Activated naive CD8-positive, alpha-beta T cell treated with anti-CD3 and anti-CD28 coated beads, Interleukin-2, amount 50 U/mL, for 24 hours (primary cell): ENCODE data around the gene CPA2.

Source experiments
- ATAC-seq: fragments of 150-1000 bp; cut with Tn5 transposase; one replicate; pipeline ENCODE4 v1.10.0; 2021
- DNase-seq: peaks from one replicate; pipeline ENCODE4 v3.0.0; 2021
- H3K27ac Mint-ChIP-seq: one replicate; pipeline ENCODE4 v1.8.0; 2021; ENCODE audit warnings: mild to moderate bottlenecking, mixed read lengths
- H3K27me3 Mint-ChIP-seq: one replicate; pipeline ENCODE4 v1.8.0; 2021; ENCODE audit warnings: mixed read lengths
- H3K36me3 Mint-ChIP-seq: one replicate; pipeline ENCODE4 v1.8.0; 2021; ENCODE audit warnings: low read depth, mixed read lengths
- H3K4me1 Mint-ChIP-seq: one replicate; pipeline ENCODE4 v1.8.0; 2021; ENCODE audit warnings: mixed read lengths
- H3K4me3 Mint-ChIP-seq: one replicate; pipeline ENCODE4 v1.8.0; 2021; ENCODE audit warnings: mild to moderate bottlenecking, moderate library complexity, mixed read lengths
- H3K9me3 Mint-ChIP-seq: one replicate; pipeline ENCODE4 v1.8.0; 2021; ENCODE audit warnings: mixed read lengths

The CPA2 gene

GRCh38 chr7:130286881-130287280, 20.2 kb downstream of the CPA2 start:
- Mint-ChIP-seq H3K9me3 (no peaks in the 10 kb centered on the region), H3K4me1 (no peaks in the 10 kb centered on the region), H3K27me3 (peaks cover 3% of the 10 kb centered on the region), H3K4me3 (no peak overlapping the region), H3K27ac (no peak overlapping the region), H3K36me3 (no peaks in the 10 kb centered on the region)
- ATAC-seq (no peak), DNase-seq (no peak)

DNA sequence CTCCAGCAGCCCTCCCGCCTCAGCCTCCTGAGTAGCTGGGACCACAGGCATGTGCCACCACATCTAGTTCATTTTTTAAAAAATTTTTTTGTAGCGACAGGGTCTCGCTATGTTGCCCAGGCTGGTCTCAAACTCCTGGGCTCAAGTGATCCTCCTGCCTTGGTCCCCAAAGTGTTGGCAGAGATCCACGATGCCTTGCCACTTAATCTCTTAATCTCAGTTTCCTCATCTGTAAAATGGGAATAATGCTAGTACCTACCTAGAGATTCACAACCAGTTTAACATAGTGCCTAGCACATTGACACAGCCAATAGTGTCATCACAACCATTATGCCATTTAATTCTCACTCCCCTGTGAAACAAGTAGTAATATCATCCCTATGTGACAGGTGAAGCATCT, 21.5 kb downstream of the CPA2 start:
- Mint-ChIP-seq H3K27ac (no peak overlapping the region), H3K27me3 (peaks cover 3% of the 10 kb centered on the region), H3K4me3 (no peak overlapping the region), H3K4me1 (no peaks in the 10 kb centered on the region), H3K36me3 (no peaks in the 10 kb centered on the region), H3K9me3 (no peaks in the 10 kb centered on the region)
- ATAC-seq (no peak), DNase-seq (no peak)

GRCh38 chr7:130288829-130289228, 22.2 kb downstream of the CPA2 start:
- Mint-ChIP-seq H3K36me3 (no peaks in the 10 kb centered on the region), H3K4me3 (no peak overlapping the region), H3K4me1 (no peaks in the 10 kb centered on the region), H3K27ac (no peak overlapping the region), H3K9me3 (no peaks in the 10 kb centered on the region), H3K27me3 (peaks cover 3% of the 10 kb centered on the region)
- DNase-seq (no peak), ATAC-seq (no peak)

DNA sequence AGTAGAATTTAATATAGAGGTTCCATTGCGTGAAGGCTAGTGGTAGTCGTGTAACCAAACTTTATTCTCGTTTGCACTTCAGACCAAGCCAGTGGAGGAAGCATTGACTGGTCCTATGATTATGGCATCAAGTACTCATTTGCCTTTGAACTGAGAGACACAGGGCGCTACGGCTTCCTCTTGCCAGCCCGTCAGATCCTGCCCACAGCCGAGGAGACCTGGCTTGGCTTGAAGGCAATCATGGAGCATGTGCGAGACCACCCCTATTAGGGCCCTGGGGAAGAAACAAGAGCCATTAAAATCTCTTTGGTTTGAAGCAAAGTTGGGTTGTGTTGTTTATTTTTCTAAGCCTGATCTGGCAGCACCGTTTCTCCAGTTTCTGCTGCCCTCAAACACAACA, 22.8 kb downstream of the CPA2 start:
- ATAC-seq = no peak
- H3K27me3 Mint-ChIP-seq = peaks cover 3% of the 10 kb centered on the region

GRCh38 chr7:130290745-130291144, 24.1 kb downstream of the CPA2 start:
- H3K4me1 Mint-ChIP-seq = no peaks in the 10 kb centered on the region
- DNase-seq (no peak), ATAC-seq (no peak)
- no peaks in the 10 kb centered on the region for H3K36me3 Mint-ChIP-seq
- no peaks in the 10 kb centered on the region for H3K9me3 Mint-ChIP-seq
- no peak overlapping the region for H3K27ac Mint-ChIP-seq
- H3K27me3 Mint-ChIP-seq = no peaks in the 10 kb centered on the region
- no peak overlapping the region for H3K4me3 Mint-ChIP-seq

More for the DNA sequence above, 22.8 kb downstream of the CPA2 start:
- H3K4me1 Mint-ChIP-seq = no peaks in the 10 kb centered on the region
- H3K9me3 Mint-ChIP-seq = no peaks in the 10 kb centered on the region
- no peak overlapping the region for H3K4me3 Mint-ChIP-seq
- no peaks in the 10 kb centered on the region for H3K36me3 Mint-ChIP-seq
- DNase-seq = no peak
- H3K27ac Mint-ChIP-seq = no peak overlapping the region

GRCh38 chr7:130292682-130293257, 26.1 kb downstream of the CPA2 start, which contains the start of gene CPA4:
CPA4 (plus strand) TSS chr7:130293161; CDS start chr7:130293181, 20 bp downstream.
- DNase-seq = no peak
- Mint-ChIP-seq H3K36me3 (no peaks in the 10 kb centered on the region), H3K27me3 (no peaks in the 10 kb centered on the region), H3K9me3 (no peaks in the 10 kb centered on the region), H3K4me1 (no peaks in the 10 kb centered on the region), H3K27ac (no peak within 1 kb of the TSS), H3K4me3 (no peak within 1 kb of the TSS)
- no peak for ATAC-seq

DNA sequence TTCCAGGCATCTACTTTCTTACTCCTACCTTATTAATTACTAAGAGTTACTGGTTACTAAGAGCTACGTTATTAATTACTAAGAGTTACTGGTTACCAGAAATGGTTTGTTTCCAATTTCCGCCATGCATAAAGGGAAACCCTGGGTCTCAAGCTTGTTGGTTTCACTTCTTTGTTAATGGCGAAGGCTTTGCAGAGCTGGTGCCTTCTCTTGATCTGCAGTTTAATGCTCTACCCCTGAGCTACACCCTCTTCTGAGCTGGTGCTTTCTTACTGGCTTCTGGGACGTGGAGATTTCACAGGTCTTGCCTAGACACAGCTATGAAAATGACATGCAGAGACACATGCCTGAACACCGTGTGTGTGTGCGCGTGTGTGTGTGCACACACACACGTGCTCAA, 26.9 kb downstream of the CPA2 start:
- no peaks in the 10 kb centered on the region for H3K9me3 Mint-ChIP-seq
- ATAC-seq = no peak
- no peaks in the 10 kb centered on the region for H3K27me3 Mint-ChIP-seq
- H3K36me3 Mint-ChIP-seq = no peaks in the 10 kb centered on the region
- no peaks in the 10 kb centered on the region for H3K4me1 Mint-ChIP-seq
- H3K4me3 Mint-ChIP-seq = no peak overlapping the region
- no peak overlapping the region for H3K27ac Mint-ChIP-seq
- no peak for DNase-seq

DNA sequence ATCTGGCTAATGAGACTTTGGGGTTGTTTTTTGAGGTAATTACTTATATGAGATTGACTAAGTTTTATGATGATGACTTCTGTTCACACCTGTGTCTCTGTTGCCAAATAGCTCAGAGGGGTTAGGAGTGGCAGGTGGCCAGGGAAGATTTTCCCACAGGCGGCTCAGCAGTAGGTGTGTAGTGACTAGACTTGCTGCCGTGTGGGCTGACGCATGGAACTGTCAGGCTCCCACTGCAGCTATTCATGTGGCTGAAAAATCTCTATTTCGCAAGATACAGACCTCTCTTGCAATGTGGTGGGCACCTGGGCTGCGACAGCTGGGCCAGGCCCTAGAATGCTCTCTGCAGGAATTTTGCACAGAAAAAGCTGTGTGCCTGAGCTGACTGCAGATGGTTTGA, 27.7 kb downstream of the CPA2 start:
- no peak overlapping the region for H3K4me3 Mint-ChIP-seq
- H3K27ac Mint-ChIP-seq = no peak overlapping the region
- no peaks in the 10 kb centered on the region for H3K36me3 Mint-ChIP-seq
- no peaks in the 10 kb centered on the region for H3K27me3 Mint-ChIP-seq
- no peaks in the 10 kb centered on the region for H3K9me3 Mint-ChIP-seq
- H3K4me1 Mint-ChIP-seq = no peaks in the 10 kb centered on the region
- no peak for ATAC-seq
- no peak for DNase-seq

DNA sequence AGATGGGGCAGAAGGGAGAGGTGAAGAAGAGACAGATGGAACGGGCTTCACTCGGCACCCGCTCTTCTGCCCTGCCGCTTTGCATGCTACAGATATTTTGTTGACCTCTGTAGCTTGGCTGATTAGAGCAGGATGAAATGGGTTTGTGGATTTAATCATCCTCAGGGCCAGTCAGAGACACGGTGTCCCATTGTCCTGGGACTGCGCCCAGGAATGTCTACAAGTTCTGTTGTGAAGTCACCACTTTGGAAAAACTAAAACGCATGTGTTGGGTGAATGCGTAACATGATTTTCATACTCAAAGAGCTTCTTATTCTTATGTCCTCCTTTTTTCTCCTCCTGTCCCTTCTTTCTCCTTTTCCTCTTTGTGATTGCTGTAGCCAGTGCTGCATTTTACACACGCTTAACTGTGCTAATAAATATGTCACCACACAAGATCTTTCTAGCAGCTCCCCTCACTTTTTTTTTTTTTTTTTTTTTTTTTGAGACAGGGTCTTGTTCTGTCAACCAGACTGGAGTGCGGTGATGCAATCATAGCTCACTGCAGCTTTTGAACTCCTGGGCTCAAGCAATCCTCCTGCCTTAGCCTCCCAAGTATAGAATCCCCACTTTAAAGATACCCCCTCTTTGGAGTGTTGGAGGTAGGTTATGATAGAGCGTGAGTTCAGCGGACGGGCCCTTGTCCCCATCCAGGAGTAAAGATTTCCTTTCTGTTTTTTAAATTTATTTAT, 29.7 kb downstream of the CPA2 start:
- no peaks in the 10 kb centered on the region for H3K36me3 Mint-ChIP-seq
- no peak overlapping the region for H3K4me3 Mint-ChIP-seq
- H3K27me3 Mint-ChIP-seq = no peaks in the 10 kb centered on the region
- no peak for DNase-seq
- H3K27ac Mint-ChIP-seq = no peak overlapping the region
- ATAC-seq = no peak
- H3K4me1 Mint-ChIP-seq = no peaks in the 10 kb centered on the region
- no peaks in the 10 kb centered on the region for H3K9me3 Mint-ChIP-seq

- H3K27me3 Mint-ChIP-seq = no peaks in the 10 kb centered on the region
- ATAC-seq = no peak
- no peaks in the 10 kb centered on the region for H3K36me3 Mint-ChIP-seq
- H3K4me1 Mint-ChIP-seq = no peaks in the 10 kb centered on the region
- H3K9me3 Mint-ChIP-seq = no peaks in the 10 kb centered on the region
- DNase-seq = no peak
- H3K4me3 Mint-ChIP-seq = no peak overlapping the region
- no peak overlapping the region for H3K27ac Mint-ChIP-seq
Measured at GRCh38 chr7:130297628-130298543, 31.2 kb downstream of the CPA2 start.

- H3K36me3 Mint-ChIP-seq = no peaks in the 10 kb centered on the region
- no peak overlapping the region for H3K27ac Mint-ChIP-seq
- no peaks in the 10 kb centered on the region for H3K27me3 Mint-ChIP-seq
- no peaks in the 10 kb centered on the region for H3K9me3 Mint-ChIP-seq
- no peaks in the 10 kb centered on the region for H3K4me1 Mint-ChIP-seq
- ATAC-seq (no peak), DNase-seq (no peak)
- H3K4me3 Mint-ChIP-seq = no peak overlapping the region
Measured at GRCh38 chr7:130298544-130299326, 32.1 kb downstream of the CPA2 start.

DNA sequence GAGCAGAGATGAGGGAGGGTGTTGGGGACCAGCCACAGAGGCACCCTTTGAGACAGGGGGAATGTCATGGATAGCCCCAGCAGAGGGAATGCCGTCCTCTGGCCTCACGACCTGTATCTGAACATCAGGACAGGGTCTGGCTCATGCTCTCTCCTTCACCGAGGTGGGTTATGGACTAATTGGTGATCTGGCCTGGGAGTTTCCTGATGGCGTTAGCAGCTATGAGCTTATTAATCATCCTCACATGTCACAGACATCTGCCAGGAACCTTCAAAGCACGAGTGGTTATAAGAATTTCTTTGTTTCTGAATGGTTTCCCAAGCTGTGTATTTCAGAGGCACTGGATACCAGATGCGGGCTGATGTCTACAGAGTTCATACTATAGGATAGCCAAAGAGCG, 33.2 kb downstream of the CPA2 start:
- no peaks in the 10 kb centered on the region for H3K36me3 Mint-ChIP-seq
- no peak overlapping the region for H3K27ac Mint-ChIP-seq
- no peaks in the 10 kb centered on the region for H3K9me3 Mint-ChIP-seq
- H3K4me3 Mint-ChIP-seq = no peak overlapping the region
- ATAC-seq (no peak), DNase-seq (no peak)
- no peaks in the 10 kb centered on the region for H3K4me1 Mint-ChIP-seq
- no peaks in the 10 kb centered on the region for H3K27me3 Mint-ChIP-seq

DNA sequence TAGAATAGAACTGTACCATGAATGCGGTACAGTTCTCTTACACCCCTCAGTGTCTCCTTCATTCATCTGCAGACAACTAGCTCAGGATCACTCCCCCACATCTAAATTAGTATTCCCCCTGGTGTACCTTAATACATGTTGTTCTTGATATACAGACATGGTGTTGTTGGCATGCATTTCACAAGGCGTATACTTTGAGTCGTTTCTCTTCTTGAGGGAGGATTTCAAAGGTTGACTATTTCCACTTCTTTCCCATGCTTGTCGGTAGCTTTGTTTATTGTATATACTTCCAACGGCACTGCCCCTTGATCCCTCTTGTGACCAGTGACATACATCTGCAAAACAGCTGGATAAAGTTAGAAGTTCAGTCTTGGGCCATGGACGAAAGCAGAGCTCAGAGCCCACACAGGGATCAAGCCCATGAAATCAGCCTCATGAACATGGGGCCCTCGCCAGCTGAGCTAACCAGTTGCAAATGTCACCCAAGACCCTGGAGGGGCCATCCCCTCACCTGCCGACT, 34.9 kb downstream of the CPA2 start:
- H3K27me3 Mint-ChIP-seq = no peaks in the 10 kb centered on the region
- DNase-seq = no peak

GRCh38 chr7:130302649-130303048, 36.0 kb downstream of the CPA2 start:
- DNase-seq (no peak), ATAC-seq (no peak)
- Mint-ChIP-seq H3K4me3 (no peak overlapping the region), H3K9me3 (no peaks in the 10 kb centered on the region), H3K27ac (no peak overlapping the region), H3K4me1 (no peaks in the 10 kb centered on the region), H3K27me3 (no peaks in the 10 kb centered on the region), H3K36me3 (no peaks in the 10 kb centered on the region)

More for the DNA sequence above, 34.9 kb downstream of the CPA2 start:
- no peak for ATAC-seq
- Mint-ChIP-seq H3K4me1 (no peaks in the 10 kb centered on the region), H3K9me3 (no peaks in the 10 kb centered on the region), H3K36me3 (no peaks in the 10 kb centered on the region), H3K27ac (no peak overlapping the region), H3K4me3 (no peak overlapping the region)
